GM23248 (cell line): ENCODE results near the gene DPYSL5. TPM values are rescaled to one million over a fixed set of nuclear protein-coding genes. Genes with fewer than 3 reads are reported as not detected.

Source experiments
- DNase-seq: peaks from one replicate; pipeline ENCODE4 v3.0.0-alpha.2; 2015
- H2AFZ ChIP-seq: fragments of 200-600 bp; sonication (generic); 2 replicates; pipeline ENCODE4 v1.6.1; 2016; ENCODE audit warnings: antibody characterized with exemption
- H3F3A ChIP-seq: fragments of 200-600 bp; sonication (generic); 2 replicates; pipeline ENCODE4 v1.6.1; 2016; ENCODE audit warnings: mild to moderate bottlenecking, antibody characterized with exemption, mixed run types; ENCODE audit not compliant: insufficient read depth
- H3K27ac ChIP-seq: fragments of 200-600 bp; sonication (generic); 2 replicates; pipeline ENCODE4 v1.5.1; 2016; ENCODE audit warnings: mild to moderate bottlenecking
- H3K27me3 ChIP-seq: fragments of 200-600 bp; sonication (generic); replicated peaks from 2 replicates; pipeline ENCODE4 v1.6.1; 2016; ENCODE audit warnings: mild to moderate bottlenecking; ENCODE audit not compliant: insufficient read depth
- H3K36me3 ChIP-seq: fragments of 200-600 bp; sonication (generic); 2 replicates; pipeline ENCODE4 v1.6.1; 2016; ENCODE audit warnings: low read depth, mild to moderate bottlenecking
- H3K4me1 ChIP-seq: fragments of 200-600 bp; sonication (generic); 2 replicates; pipeline ENCODE4 v1.6.1; 2016; ENCODE audit warnings: mild to moderate bottlenecking; ENCODE audit not compliant: insufficient read depth
- H3K4me2 ChIP-seq: fragments of 200-600 bp; sonication (generic); one replicate; pipeline ENCODE4 v1.6.1; 2016; ENCODE audit warnings: mild to moderate bottlenecking; ENCODE audit not compliant: unreplicated experiment
- H3K4me3 ChIP-seq: fragments of 200-600 bp; sonication (generic); 2 replicates; pipeline ENCODE4 v1.5.1; 2016; ENCODE audit warnings: mild to moderate bottlenecking
- H3K79me2 ChIP-seq: fragments of 200-600 bp; sonication (generic); 2 replicates; pipeline ENCODE4 v1.6.1; 2016; ENCODE audit warnings: mild to moderate bottlenecking; ENCODE audit not compliant: insufficient read depth
- H3K9ac ChIP-seq: fragments of 200-600 bp; sonication (generic); 2 replicates; pipeline ENCODE4 v1.6.1; 2016; ENCODE audit warnings: mild to moderate bottlenecking
- H3K9me2 ChIP-seq: fragments of 200-600 bp; sonication (generic); 2 replicates; pipeline ENCODE4 v1.6.1; 2016; ENCODE audit warnings: mixed run types, mild to moderate bottlenecking, moderate library complexity; ENCODE audit not compliant: insufficient read depth
- H3K9me3 ChIP-seq: fragments of 200-600 bp; sonication (generic); one replicate; pipeline ENCODE4 v1.6.1; 2017; ENCODE audit warnings: low read depth
- H4K20me1 ChIP-seq: fragments of 200-600 bp; sonication (generic); 2 replicates; pipeline ENCODE4 v1.6.0; 2016; ENCODE audit not compliant: insufficient read depth
- EZH2 ChIP-seq: fragments of 200-600 bp; sonication (generic); IDR thresholded peaks from 2 replicates; pipeline ENCODE4 v1.6.1; 2018; ENCODE audit warnings: antibody characterized with exemption, mild to moderate bottlenecking; ENCODE audit not compliant: insufficient read depth, poor library complexity, severe bottlenecking
- EZH2phosphoT487 ChIP-seq: fragments of 200-600 bp; sonication (generic); IDR thresholded peaks from 2 replicates; pipeline ENCODE4 v1.6.1; 2018; ENCODE audit warnings: antibody characterized with exemption, moderate library complexity, mild to moderate bottlenecking, low read depth; ENCODE audit not compliant: insufficient read depth
- WGBS, 2 experiments: methylation state at CpG; one replicate each; pipeline ENCODE4 v1.1.6; 2015 to 2017; ENCODE audit warnings: low lambda C conversion rate in 2 of 2, low coverage in 1 of 2; ENCODE audit errors: missing lambda C conversion rate in 2 of 2; 5-methylcytosine and 5-hydroxymethylcytosine counted together
- in situ Hi-C: fragments of 300-500 bp; cut with MboI; formaldehyde crosslinking; loops from 2 replicates; pipeline ENCODE4 v1.15.0; 2020
- polyA plus RNA-seq: library from polyadenylated mRNA; unstranded; fragments of >200 nt; fragmentation: Nextera tagmentation; extraction: Ambion mirVana; gene quantifications from 2 replicates; pipeline ENCODE4 v1.2.1, GENCODE V29; 2016
- total RNA-seq: library from RNA; depleted of rRNA; stranded (reverse); fragments of >200 nt; shearing (Covaris generic); gene quantifications from 2 replicates; pipeline ENCODE4 v1.2.3, GENCODE V29; 2014

DPYSL5 gene
- total and polyA plus RNA-seq, 2 experiments from 2014 or later = not detected

GRCh38 chr2:26850000-26850431 is 2.1 kb downstream of the DPYSL5 start:
- 22 to 24% methylated on average over 24 to 25 of the region's 25 CpGs for WGBS, 2 experiments
- H3K27me3 ChIP-seq = peaks cover 96% of the 10 kb centered on the region
- no peak overlapping the region for H3K9ac ChIP-seq
- H3F3A ChIP-seq = no peaks in the 10 kb centered on the region
- in situ Hi-C loops = no loop called here
- no peaks in the 10 kb centered on the region for H3K9me3 ChIP-seq
- no peak overlapping the region for H3K27ac ChIP-seq
- H3K4me2 ChIP-seq = no peak overlapping the region
- no peak overlapping the region for H3K4me3 ChIP-seq
- DNase-seq = no peak
- no peaks in the 10 kb centered on the region for H3K36me3 ChIP-seq
- no peaks in the 10 kb centered on the region for H3K9me2 ChIP-seq
- no peaks in the 10 kb centered on the region for H4K20me1 ChIP-seq
- no peaks in the 10 kb centered on the region for H3K4me1 ChIP-seq
- H3K79me2 ChIP-seq = no peaks in the 10 kb centered on the region
- H2AFZ ChIP-seq = no peak overlapping the region
- TF ChIP-seq EZH2phosphoT487 = no peak
- TF ChIP-seq EZH2 = peak; percentile 27

- H3K9me2 ChIP-seq = no peaks in the 10 kb centered on the region
- peaks cover 96% of the 10 kb centered on the region for H3K27me3 ChIP-seq
- H3K9me3 ChIP-seq = no peaks in the 10 kb centered on the region
- in situ Hi-C loops = no loop called here
- H3K4me3 ChIP-seq = no peak overlapping the region
- H3K79me2 ChIP-seq = no peaks in the 10 kb centered on the region
- WGBS, 2 experiments = 80 to 90% methylated on average over 1 of the region's 1 CpG
- TF ChIP-seq EZH2phosphoT487 (no peak; the same call in 1 of the 2 replicates), EZH2 (no peak)
- H4K20me1 ChIP-seq = no peaks in the 10 kb centered on the region
- no peak overlapping the region for H3K4me2 ChIP-seq
- H3F3A ChIP-seq = no peaks in the 10 kb centered on the region
- no peak overlapping the region for H3K9ac ChIP-seq
- no peak overlapping the region for H2AFZ ChIP-seq
- DNase-seq = no peak
- H3K36me3 ChIP-seq = no peaks in the 10 kb centered on the region
- no peak overlapping the region for H3K27ac ChIP-seq
- H3K4me1 ChIP-seq = no peaks in the 10 kb centered on the region
Observed at GRCh38 chr2:26850505-26850904, 2.6 kb downstream of the DPYSL5 start.

- Histone ChIP-seq H4K20me1 (no peaks in the 10 kb centered on the region), H3F3A (no peaks in the 10 kb centered on the region), H3K9me2 (no peaks in the 10 kb centered on the region), H3K9me3 (no peaks in the 10 kb centered on the region), H3K9ac (no peak overlapping the region), H3K4me1 (no peaks in the 10 kb centered on the region), H3K79me2 (no peaks in the 10 kb centered on the region), H3K27ac (no peak overlapping the region), H2AFZ (no peak overlapping the region), H3K36me3 (no peaks in the 10 kb centered on the region), H3K27me3 (peaks cover 95% of the 10 kb centered on the region), H3K4me3 (no peak overlapping the region), H3K4me2 (no peak overlapping the region)
- TF ChIP-seq EZH2 (no peak), EZH2phosphoT487 (no peak)
- in situ Hi-C loops = no loop called here
- WGBS, 2 experiments = 3 to 6% methylated on average over 7 of the region's 7 CpGs
- DNase-seq = peak; percentile 23
Observed at GRCh38 chr2:26852405-26853306, 4.7 kb downstream of the DPYSL5 start.

- H3K27ac ChIP-seq = no peak overlapping the region
- H4K20me1 ChIP-seq = no peaks in the 10 kb centered on the region
- H3K9ac ChIP-seq = no peak overlapping the region
- H3K27me3 ChIP-seq = peaks cover 86% of the 10 kb centered on the region
- H2AFZ ChIP-seq = no peak overlapping the region
- H3K79me2 ChIP-seq = no peaks in the 10 kb centered on the region
- H3K9me2 ChIP-seq = no peaks in the 10 kb centered on the region
- H3K36me3 ChIP-seq = no peaks in the 10 kb centered on the region
- DNase-seq = no peak
- no peak overlapping the region for H3K4me3 ChIP-seq
- H3K9me3 ChIP-seq = no peaks in the 10 kb centered on the region
- H3F3A ChIP-seq = no peaks in the 10 kb centered on the region
- TF ChIP-seq EZH2 (no peak), EZH2phosphoT487 (no peak)
- no peaks in the 10 kb centered on the region for H3K4me1 ChIP-seq
- no peak overlapping the region for H3K4me2 ChIP-seq
- in situ Hi-C loops = no loop called here
Observed at GRCh38 chr2:26853751-26854150, 5.8 kb downstream of the DPYSL5 start.
